ENCODE measurements around the gene CIB4.

Gene CIB4

DNA sequence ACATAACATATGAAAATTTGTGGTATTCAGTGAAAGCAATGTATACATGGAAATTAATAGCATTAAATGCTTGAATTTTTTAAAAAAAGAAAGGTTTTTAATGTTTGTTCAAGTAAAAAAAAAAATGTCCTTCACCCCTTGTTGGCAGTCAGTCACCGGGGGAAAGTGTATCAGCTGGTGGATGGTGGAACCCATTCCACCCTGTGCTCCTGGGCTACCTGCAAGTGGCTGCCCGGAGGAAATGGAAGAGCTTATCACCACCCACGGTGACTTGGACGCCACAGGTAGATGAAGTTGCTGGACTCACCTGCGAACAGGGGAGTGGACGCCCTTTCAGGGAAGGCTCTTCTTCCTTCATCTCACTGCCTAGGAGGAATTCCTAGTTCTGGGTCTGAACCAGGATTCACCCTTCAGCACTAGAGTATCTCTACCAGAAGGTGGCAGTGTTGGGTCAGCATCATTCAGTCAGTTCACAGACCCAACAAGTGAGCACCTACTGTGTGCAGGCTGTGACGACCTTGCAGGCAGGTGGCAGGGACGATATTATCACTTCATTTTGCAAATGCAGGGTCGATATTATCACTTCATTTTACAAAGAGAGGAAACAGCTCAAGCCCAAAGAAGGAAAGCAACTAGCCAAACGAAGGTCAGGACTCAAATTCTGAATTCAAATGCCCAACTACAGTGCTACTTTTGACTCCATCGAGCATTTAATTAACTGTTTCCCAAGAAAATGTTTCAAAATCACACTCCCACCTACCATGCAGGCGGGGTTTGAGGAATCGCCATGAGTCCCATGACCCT is 35.8 kb downstream of the CIB4 start:
- DNase-seq, result no peak

DNA sequence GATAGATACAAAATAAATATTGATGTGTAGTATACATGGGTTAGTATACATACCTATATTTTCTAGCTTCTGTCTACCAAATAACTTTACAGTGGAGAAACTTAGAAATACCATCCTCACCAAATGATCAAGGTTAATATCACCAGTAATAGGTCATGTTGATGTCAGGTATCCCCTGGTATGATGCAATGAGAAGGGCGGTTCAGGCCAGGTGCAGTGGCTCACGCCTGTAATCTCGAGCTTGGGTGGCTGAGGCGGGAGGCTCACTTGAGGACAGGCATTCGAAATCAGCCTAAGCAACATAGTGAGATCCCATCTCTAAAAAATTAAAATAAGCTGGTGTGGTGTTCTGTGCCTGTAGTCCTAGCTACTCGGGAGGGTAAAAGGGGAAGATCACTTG is 38.6 kb downstream of the CIB4 start:
- no peak for DNase-seq

GRCh38 chr2:26599387-26599786 is 41.8 kb downstream of the CIB4 start:
- no peak for DNase-seq

GRCh38 chr2:26598996-26599373 is 42.2 kb downstream of the CIB4 start:
- no peak for DNase-seq

DNA sequence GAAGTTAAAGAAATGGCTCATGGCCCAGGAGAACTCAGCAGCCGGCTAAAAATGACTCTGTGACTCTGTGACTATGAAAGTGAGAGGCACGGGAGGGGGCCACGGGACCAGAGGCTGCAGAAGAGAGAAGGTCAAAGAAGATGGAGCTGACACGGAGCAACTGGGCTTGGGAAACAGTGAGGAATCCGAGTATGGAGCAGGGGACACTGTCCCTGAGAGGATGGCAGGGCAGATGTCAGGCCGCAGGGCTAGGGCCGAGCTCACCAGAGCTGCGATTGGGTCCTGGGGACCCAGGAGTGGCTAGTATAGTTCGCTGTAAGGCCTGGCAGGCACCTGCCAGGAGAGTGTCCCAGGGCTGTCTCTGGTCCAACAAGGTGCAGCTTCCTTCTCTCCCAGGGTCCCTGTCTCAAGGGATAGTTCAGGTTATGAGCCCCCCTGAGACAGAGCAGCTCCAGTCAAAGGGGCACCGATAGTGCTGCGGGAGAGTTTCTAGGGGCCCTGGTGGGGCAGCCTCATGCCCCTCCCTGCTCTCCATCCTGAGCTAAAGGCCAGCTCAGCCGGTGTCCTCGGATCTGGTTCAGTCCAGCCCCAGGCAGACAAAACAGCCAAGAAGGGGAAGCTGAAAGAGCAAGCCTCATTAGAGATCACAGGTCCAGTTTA is 42.7 kb downstream of the CIB4 start:
- no peak for DNase-seq

- DNase-seq, result no peak
These were observed 44.0 kb downstream of the CIB4 start for GRCh38 chr2:26597197-26597596.

GRCh38 chr2:26595146-26595545 is 46.0 kb downstream of the CIB4 start:
- no peak for DNase-seq

DNA sequence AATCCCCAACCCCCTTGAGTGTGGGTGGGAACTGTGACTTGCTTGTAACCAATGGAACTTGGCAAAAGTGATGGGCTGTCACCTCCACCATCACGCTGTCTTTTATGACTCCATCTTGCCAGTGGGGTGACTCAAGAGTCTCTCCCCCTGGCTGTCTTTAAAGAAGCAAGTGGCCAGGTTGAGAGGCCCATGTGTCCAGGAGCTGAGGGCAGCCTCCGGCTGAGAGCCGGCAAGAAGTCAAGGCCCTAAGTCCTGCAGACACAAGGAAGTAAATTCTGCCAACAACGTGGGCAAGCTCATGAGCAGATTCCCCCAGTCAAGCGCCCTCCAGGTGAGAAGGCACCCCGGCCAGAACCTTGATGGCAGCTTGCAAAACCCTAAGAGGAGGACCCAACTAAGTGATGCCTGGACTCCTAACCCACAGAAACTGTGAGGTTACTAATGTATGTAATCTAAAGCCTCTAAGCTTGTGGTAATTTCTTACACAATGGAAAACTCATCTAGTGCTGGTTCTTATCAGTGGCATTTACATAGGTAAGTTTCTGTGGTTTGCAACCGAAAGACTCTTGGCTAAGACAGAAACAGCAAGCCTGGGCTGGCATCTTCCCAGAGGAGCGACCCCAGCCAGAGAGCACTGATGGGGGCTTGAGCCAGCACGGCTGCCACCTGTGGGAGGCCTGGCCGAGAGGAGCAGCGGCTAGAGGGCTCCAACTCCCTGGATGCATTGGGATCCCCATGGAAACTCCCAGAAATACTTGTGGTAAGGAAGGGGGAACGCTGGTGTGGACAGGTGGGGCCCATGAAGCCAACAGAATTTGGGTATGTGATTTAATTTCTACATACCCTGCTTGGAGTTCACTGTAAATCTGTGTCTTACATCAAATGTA is 49.3 kb downstream of the CIB4 start:
- no peak for DNase-seq

GRCh38 chr2:26590980-26591618 is 50.1 kb downstream of the CIB4 start:
- DNase-seq, result no peak

DNA sequence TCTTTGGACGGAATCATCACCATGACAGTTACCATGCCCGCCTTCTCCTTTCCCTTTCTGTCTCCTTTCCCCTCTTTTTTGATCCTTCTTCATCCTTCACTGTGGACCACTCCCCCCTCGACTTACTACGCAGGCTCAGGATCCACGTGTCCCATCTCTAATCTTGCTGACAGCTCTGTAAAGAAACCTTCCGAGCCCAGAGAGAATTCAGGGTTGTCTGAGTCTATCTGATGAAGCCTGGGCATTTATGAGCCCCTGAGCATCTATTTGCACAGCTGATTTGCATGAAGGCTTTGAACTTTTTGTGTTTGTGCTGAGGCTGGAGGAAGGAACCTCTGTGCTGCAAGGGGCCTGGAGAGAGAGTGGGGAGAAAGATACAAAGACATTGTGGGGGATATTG is 50.7 kb downstream of the CIB4 start:
- DNase-seq, result no peak

GRCh38 chr2:26588576-26588975 is 52.6 kb downstream of the CIB4 start:
- no peak for DNase-seq

DNA sequence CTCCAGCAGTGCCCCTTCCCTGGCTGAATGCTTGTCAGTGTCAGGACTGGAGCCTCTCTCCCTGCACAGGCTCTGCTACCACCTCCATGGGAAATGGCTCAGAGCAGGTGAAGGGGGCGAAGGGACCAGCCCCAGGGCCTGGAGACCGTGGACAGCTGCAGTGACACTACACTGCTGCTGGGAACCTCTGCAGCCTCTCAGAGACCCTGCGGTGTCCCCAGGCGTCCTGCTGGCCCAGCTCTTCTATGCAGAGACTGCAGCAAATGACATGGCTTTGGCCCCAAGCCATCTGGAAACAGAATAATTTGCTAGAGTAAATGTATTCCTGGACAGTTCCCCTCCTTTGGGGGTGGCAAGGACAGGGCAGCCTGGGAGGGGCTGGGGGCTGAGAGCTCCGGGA is 53.2 kb downstream of the CIB4 start:
- DNase-seq, result no peak

DNA sequence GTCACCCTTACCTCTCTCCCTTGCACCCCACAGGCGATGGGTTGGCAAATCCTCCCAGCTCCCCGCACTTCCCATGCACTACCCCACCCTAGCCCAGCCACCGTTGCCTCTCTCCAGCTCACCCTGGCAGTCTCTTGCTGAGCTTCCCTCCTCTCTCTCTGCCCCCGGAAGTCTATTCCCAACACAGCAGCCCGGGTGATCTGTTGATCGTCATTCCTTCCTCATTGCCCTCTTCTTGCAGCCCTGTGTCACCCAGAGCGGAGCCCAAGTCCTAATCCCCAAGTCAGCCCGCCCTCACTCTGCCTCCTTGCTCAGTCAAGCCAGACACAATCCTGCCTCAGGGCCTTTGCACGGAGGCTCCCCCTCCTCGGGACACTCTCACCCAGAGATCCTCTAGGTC is 55.2 kb downstream of the CIB4 start:
- DNase-seq, result no peak

DNA sequence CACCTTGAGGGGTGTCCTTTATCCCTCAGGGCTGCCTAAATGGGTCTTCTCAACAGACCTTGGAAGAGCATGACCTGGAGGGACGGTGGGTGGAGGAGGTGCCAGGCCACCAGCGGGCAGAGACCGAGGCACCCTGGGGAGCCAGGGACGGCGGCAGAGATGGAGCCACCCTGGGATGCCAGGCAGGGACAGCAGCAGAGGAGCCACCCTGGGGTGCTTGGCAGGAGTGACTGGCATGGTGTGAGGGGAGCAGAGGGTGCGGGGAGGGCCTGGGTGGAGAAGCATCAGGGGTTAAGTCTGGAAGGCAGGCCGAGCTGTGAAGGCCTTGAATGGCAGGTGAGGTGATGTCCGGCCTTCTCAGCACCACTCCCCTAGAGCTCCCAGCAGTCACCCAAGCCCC is 56.1 kb downstream of the CIB4 start:
- DNase-seq, result no peak

DNA sequence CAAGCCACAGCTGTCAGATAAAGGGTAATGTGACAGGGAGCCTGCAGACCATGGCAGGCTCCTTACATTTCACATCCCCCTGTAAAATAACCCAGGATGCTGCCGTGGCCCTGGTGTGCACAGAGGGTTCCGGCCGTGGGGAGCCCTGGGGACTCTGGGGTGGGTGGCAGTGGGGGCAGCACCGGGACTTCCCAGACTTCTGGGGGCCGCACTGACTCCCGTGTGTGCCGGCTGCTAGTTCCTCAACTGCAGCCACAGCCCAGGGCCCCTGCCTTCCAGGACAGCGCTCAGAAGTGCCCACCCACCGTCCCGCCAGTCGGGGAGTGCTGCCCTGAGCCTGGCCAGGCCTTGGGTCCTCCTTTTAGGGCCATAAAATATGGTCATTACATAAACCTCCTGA is 56.5 kb downstream of the CIB4 start:
- no peak for DNase-seq

GRCh38 chr2:26584191-26584590 is 57.0 kb downstream of the CIB4 start:
- DNase-seq, result no peak

- no peak for DNase-seq
These were observed 57.7 kb downstream of the CIB4 start for GRCh38 chr2:26583381-26583911.

DNA sequence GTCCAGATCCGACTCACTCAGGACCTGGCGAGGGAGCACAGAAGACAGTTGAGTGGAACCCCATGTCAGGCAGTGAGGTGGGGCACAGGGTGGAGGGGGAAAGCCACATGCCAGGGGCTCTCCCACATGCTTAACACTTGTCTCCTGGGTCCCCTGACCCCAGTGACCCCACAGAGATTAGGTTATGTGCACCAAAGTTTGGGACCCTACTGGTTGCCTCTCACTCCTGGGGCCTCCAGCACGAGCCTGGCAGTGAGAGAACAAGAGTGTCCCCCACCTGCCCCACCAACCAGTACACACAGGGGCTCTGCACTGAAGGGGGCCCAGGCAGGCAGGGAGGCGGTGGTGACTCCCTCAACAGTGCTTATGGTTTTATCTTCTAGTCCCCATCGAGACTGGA is 58.3 kb downstream of the CIB4 start:
- no peak for DNase-seq

DNA sequence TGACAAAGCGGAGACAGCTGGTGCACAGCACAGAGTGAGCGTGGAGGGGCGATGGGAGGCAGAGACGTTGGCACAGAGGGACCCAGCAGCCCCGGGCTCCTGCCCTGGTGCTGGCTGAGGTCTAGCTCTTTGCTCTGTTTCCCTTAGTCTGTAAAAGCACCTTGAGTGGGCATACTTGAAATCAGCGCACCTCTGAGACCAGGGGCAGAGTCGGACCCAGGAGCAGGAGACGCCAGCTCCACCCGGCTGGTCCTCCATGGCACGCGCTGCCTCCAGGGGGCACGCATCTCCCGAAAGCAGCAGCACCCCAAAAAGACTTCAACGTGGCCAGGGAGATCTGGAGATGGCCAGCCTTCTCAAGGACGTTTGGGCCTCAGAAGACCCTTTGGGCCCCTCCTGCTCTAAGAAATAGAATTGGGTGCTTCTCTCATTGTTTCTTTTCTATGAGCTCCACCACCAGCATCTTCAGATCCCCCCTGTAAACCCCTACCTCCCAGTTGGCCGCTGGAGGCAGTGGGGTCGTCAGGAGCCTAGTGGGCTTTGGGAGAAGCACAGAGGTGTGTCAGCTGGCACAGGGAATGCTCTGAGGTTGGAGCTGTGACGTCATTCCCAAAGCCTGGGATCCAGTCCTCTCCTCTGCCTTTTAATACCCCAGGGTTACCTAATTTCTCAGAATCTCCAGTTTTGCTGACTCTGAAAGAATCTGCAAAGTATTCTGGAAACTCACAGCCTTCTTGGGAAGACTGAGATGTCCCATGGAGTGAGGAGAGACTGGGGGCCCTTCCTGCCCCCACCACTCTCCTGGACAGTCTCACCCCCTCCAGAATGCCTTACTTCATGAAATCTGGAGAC is 58.9 kb downstream of the CIB4 start:
- DNase-seq, result no peak

DNA sequence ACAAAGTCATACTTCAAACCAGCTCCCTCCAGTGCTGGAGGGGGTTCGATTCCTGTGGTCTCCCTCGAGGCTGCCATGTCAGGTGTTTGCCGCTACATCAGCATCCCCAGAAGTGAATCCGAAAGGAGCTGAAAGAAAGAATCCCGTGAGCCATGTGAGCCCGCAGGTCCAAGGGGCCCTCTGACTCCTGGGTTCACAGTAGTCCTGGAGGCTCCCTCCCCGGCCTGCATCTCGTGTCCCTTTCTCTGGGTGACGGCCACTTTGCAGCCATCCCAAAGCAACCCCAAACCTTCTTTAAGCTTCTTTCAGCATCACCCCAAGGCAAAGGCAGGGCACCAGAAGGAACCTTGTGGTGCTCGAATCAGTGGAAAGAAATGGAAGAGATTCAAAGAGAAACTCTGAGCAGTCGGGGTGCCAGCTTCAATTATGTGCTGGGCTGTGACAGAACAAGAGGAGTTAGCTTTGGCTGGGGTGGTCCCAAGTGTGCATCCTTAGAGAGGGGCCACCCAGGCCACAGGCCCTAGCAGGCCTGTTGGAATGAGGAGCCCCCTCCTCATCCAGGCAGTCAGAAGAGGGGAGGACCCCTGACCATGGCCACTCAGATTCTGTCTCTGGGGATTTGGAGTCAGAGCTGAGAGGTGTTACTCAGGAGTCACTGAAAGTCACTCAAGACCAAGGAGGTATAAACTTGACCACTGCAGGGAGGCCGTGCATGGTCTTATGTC is 59.7 kb downstream of the CIB4 start:
- DNase-seq, result no peak

DNA sequence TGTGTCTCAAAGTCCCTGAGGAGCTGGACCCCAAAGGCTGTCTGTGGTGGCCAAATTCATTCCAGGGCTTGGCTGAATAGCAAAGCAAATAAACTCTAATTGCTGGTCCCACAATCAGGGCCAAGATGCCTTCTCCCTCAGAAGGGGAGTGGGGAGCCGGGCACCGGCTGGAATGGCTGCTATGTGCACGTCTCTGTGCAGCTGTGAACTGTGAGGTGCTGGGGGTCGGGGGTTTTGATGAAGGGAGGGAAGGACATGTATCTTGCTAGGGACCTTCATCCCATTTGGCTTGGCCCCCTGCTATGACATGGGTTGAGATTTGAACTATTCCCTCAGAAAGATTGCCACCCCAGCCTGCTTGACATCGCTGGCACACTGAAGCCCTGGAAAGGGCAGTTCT is 60.4 kb downstream of the CIB4 start:
- no peak for DNase-seq

All from GOT3 (cell line).